Measurements from ENCODE around the gene ZC3H11A.
"Not testable (repeated sequence)": the region's sequence is repeated elsewhere in the genome, so short reads cannot be mapped to it uniquely, and the experiment has no call there.

Gene ZC3H11A

DNA sequence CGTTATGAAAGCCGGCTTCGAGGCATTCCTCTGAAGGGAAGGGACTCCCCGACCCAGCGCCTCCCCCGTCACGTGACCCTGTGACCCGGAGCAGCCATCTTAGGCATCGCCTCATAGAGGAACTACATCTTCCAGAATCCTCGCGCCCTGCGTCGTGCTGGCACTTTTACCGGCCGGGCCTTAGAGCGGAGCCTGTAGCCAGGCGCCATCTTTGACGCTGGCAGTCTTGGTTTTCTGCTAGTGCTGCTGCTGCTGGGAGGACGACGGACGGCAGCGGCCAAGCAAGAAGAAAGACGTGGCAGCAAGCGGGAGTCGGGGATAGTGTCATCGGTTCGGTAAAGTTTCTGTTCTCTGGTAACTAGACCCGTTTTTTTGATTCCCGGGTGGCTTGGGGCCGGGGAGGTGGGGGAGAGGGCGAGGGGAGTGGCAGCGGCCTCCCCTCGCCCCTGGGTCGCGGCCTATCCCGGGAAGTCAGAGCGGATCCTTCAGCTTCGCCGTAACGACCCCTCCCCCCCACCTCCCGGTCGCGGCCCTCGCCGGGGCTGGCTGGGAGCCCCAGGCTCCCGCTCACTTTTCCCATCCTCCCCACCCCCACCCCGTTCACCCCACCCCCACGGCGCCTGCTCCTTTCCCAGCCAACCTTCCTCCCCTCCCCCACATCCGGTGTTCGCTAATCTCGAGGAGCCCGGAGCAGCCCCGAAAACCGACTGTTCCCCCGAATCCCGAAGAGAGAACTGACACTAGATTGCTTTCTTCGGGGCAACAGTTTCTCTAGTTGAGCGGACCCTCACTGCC lies at the start of gene ZC3H11A, which contains the start of gene ZBED6:
TSS of gene ZC3H11A (plus strand) at position 183 of the 795 bp plus-strand sequence. CDS start 21,448 bp downstream, outside the sequence.
TSS of gene ZBED6 (plus strand) at position 183 of the 795 bp plus-strand sequence. CDS start 1,900 bp downstream, outside the sequence.
- in situ Hi-C loops (cut with HindIII; ENCODE audit: low sequenced_read_pairs) = no loop called here
- TF ChIP-seq, protein P1, sequence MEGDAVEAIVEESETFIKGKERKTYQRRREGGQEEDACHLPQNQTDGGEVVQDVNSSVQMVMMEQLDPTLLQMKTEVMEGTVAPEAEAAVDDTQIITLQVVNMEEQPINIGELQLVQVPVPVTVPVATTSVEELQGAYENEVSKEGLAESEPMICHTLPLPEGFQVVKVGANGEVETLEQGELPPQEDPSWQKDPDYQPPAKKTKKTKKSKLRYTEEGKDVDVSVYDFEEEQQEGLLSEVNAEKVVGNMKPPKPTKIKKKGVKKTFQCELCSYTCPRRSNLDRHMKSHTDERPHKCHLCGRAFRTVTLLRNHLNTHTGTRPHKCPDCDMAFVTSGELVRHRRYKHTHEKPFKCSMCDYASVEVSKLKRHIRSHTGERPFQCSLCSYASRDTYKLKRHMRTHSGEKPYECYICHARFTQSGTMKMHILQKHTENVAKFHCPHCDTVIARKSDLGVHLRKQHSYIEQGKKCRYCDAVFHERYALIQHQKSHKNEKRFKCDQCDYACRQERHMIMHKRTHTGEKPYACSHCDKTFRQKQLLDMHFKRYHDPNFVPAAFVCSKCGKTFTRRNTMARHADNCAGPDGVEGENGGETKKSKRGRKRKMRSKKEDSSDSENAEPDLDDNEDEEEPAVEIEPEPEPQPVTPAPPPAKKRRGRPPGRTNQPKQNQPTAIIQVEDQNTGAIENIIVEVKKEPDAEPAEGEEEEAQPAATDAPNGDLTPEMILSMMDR (IDR thresholded peaks at IDR 0.05; ENCODE audit: low read depth, low read length) = no peak
- peak; percentile 98 for DNase-seq (ENCODE audit: low read depth, low spot score)

DNA sequence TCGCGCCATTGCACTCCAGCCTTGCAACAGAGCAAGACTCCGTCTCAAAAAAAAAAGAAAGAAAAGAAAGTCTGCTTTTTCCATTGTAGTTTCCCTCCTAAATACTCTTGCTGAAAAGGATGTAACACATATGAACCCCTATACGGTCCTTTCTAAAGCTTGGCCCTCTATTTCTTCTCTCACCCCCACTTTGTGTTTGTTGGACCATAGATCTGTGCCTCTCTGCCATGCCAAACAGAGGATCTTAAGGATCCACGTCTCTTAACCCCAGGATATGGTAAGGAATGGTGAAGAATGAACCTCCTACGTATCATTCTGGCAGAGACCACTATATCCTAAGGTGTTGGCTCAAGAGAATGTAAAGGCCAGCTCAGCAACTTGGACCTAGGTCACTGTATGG lies 49.1 kb upstream of the ZC3H11A start:
- TF ChIP-seq, protein P1 (IDR thresholded peaks at IDR 0.05; ENCODE audit: low read depth, low read length) = no peak
- H3K4me3 ChIP-seq (ENCODE audit: low read depth, low read length) = no peak overlapping the region
- in situ Hi-C loops (cut with HindIII; ENCODE audit: low sequenced_read_pairs) = no loop called here
- no peak for DNase-seq (ENCODE audit: low read depth, low spot score)

More for the DNA sequence above, at the start of gene ZC3H11A, which contains the start of gene ZBED6:
- H3K4me3 ChIP-seq (ENCODE audit: low read depth, low read length) = peak within 1 kb of the TSS; percentile 93

DNA sequence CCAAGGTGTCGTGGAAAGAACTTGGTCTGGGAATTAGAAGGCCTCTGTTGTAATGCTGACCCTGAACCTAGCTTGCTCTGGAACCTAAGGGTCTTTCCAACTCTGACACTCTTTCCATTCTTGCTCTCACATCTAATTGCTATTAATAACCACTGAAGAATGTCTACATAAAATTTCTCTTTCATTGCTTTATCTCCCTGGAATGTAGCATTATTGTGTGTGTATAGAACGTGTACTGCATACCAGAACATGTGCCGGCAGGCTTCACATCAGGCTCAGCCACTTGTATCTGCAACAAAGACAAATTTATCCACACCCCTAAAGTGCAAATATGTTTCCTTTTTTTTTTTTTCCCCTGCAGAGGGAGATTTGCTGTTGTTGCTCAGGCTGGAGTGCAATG lies 44.4 kb upstream of the ZC3H11A start:
- peak; percentile 20 for DNase-seq (ENCODE audit: low read depth, low spot score)
- in situ Hi-C loops (cut with HindIII; ENCODE audit: low sequenced_read_pairs) = no loop called here
- TF ChIP-seq, protein P1 (IDR thresholded peaks at IDR 0.05; ENCODE audit: low read depth, low read length) = no peak
- no peak overlapping the region for H3K4me3 ChIP-seq (ENCODE audit: low read depth, low read length)

DNA sequence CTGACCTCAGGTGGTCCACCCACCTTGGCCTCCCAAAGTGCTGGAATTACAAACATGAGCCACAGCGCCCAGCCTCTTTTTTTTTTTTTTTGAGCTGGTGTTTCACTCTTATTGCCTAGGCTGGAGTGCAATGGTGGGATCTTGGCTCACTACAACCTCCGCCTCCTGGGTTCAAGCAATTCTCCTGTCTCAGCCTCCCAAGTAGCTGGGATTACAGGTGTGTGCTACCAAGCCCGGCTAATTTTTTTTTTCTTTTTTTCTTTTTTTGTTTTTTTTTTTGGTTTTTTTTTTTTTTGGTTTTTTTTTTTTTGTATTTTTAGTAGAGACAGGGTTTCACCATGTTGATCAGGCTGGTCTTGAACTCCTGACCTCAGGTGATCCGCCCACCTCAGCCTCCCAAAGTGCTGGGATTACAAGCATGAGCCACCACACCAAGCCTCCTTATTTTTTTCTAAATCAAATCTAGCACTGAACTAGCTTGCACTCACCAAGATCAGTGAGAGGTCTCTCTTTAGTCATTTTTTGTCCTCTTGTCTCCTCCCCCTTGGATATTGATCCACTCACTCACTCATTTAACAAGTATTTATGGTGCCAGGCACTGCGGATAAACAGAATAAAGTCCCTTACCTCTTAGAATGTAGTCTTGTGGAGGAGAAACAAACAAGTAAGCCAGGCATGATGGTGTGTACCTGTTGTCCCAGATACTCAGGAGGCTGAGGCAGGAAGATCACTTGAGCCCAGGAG lies 43.6 kb upstream of the ZC3H11A start:
- in situ Hi-C loops (cut with HindIII; ENCODE audit: low sequenced_read_pairs); H3K4me3 ChIP-seq (ENCODE audit: low read depth, low read length); DNase-seq (ENCODE audit: low read depth, low spot score): not testable (repeated sequence)

DNA sequence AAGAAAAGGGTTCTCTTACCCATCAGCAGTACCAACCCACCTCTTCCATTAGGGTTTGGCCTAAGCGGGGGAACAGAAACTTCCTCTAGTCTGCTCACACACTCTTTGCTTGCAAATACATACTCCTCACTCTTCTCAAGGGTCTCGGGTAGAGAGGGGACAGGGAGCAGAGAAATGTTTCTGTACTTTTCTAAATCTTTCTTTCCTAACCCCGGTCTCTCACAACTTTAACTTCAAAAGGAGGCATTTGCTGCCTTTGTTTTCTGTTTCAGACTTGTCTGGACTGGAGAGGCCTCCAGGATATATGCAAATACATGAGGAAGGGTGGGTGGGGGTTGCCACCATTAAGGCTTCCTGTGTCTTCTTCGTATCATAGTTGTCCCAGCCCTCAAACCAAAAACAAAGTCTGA lies 41.0 kb upstream of the ZC3H11A start:
- DNase-seq (ENCODE audit: low read depth, low spot score) = no peak
- TF ChIP-seq, protein P1 (IDR thresholded peaks at IDR 0.05; ENCODE audit: low read depth, low read length) = no peak
- no peak overlapping the region for H3K4me3 ChIP-seq (ENCODE audit: low read depth, low read length)

DNA sequence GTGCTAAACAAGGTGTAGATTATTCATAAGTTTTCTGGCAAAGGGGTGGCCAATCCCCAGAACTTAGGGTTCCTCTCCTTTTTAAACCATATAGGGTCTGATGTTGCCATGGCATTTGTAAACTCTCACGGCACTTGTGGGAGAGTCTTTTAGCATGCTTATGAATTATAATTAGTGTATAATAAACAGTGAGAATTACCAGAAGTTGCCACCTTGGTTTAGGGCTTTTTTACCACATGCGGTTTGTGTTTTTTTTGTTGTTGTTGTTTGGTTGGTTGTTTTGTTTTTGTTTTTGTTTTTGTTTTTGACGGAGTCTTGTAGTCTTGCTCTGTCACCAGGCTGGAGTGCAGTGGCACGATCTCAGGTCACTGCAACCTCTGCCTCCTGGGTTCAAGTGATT lies 39.4 kb upstream of the ZC3H11A start:
- in situ Hi-C loops (cut with HindIII; ENCODE audit: low sequenced_read_pairs) = no loop called here
- no peak for DNase-seq (ENCODE audit: low read depth, low spot score)
- TF ChIP-seq, protein P1 (IDR thresholded peaks at IDR 0.05; ENCODE audit: low read depth, low read length) = no peak
- no peak overlapping the region for H3K4me3 ChIP-seq (ENCODE audit: low read depth, low read length)

More for the DNA sequence above, 41.0 kb upstream of the ZC3H11A start:
- in situ Hi-C loops (cut with HindIII; ENCODE audit: low sequenced_read_pairs) = no loop called here

DNA sequence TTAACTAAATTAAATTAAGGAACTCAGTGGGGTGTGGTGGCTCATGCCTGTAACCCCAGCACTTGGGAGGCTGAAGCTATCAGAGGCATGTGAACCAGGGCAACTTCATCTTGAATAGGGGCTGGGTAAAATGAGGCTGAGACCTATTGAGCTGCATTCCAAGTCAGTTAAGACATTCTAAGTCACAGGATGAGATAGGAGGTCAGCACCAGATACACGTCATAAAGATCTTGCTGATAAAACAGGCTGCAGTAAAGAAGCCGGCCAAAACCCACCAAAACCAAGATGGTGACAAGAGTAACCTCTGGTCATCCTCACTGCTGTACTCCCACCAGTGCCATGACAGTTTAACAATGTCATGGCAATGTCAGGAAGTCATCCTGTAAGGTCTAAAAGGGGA lies 36.7 kb upstream of the ZC3H11A start:
- in situ Hi-C loops (cut with HindIII; ENCODE audit: low sequenced_read_pairs); DNase-seq (ENCODE audit: low read depth, low spot score); H3K4me3 ChIP-seq (ENCODE audit: low read depth, low read length): not testable (repeated sequence)

Data from astrocyte of the spinal cord (primary cell).